Esophagus squamous epithelium (tissue), 4 donors: ENCODE data around the gene USP53.

Experiments
- POLR2A ChIP-seq, 4 donors: fragments of 450-650 bp; IDR thresholded peaks; one replicate each; pipeline ENCODE4 v1.6.1; 2017; ENCODE audit warnings: antibody characterized with exemption in 4 of 4, mild to moderate bottlenecking in 4 of 4, moderate library complexity in 3 of 4
- TF ChIP-seq, protein P1 (sequence below), 6 experiments: fragments of 450-650 bp in 4 of 6; fragments of 200-600 bp in 2 of 6; sonication (generic) in 2 of 6; IDR thresholded peaks; one replicate each; pipeline ENCODE4 v1.5.1; 2016 to 2019; ENCODE audit warnings: antibody characterized with exemption in 6 of 6, mild to moderate bottlenecking in 4 of 6, moderate library complexity in 4 of 6

DNA sequence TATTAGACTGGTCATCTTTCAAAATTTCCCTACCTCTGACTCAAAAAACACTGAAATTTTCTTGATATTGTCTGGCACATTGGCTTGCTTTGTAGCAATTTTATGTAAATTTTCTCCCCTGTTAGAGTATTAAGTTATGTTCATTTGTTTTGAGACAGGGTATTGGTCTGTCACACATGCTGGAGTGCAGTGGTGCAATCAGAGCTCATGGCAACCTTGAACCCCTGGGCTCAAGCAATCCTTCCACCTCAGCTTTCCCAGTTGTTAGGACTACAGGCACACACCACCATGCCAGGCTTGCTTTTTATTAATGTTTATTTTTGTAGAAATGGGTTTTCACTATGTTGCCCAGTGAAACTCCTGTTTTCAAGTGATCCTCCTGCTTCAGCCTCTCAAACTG is 91.9 kb downstream of the USP53 start:
- TF ChIP-seq, protein P1, sequence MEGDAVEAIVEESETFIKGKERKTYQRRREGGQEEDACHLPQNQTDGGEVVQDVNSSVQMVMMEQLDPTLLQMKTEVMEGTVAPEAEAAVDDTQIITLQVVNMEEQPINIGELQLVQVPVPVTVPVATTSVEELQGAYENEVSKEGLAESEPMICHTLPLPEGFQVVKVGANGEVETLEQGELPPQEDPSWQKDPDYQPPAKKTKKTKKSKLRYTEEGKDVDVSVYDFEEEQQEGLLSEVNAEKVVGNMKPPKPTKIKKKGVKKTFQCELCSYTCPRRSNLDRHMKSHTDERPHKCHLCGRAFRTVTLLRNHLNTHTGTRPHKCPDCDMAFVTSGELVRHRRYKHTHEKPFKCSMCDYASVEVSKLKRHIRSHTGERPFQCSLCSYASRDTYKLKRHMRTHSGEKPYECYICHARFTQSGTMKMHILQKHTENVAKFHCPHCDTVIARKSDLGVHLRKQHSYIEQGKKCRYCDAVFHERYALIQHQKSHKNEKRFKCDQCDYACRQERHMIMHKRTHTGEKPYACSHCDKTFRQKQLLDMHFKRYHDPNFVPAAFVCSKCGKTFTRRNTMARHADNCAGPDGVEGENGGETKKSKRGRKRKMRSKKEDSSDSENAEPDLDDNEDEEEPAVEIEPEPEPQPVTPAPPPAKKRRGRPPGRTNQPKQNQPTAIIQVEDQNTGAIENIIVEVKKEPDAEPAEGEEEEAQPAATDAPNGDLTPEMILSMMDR (IDR thresholded peaks at IDR 0.05): no peak
- no peak for TF ChIP-seq POLR2A (IDR thresholded peaks at IDR 0.05)
